ENCODE measurements around the gene TMEM245.

GRCh38 chr9:109005678-109006077 lies 114.1 kb downstream of the TMEM245 start:
- TF ChIP-seq CTCF (IDR thresholded peaks at IDR 0.05) (no peak), POLR2A (IDR thresholded peaks at IDR 0.05) (no peak), POLR2AphosphoS5 (IDR thresholded peaks at IDR 0.05) (no peak)

Measured in sigmoid colon (tissue), 4 donors.